Upper lobe of left lung (tissue), 6 donors: ENCODE data around the gene CYP2W1. TPM values are rescaled to one million over a fixed set of nuclear protein-coding genes. Genes with fewer than 3 reads are reported as not detected.

Experiments used
- ATAC-seq, 2 donors: fragments of 200-7000 bp; cut with Tn5 transposase; one replicate each; pipeline ENCODE4 v1.9.1; 2022; ENCODE audit warnings: mild to moderate bottlenecking in 2 of 2, moderate library complexity in 2 of 2; ENCODE audit not compliant: low FRiP score in 2 of 2
- DNase-seq, 2 donors: peaks; one replicate each; pipeline ENCODE4 v3.0.0-alpha.2; 2019 to 2020
- H3K27ac ChIP-seq, 4 donors: fragments of 200-600 bp; sonication (generic); one replicate each; pipeline ENCODE4 v1.5.1; 2016 to 2019
- H3K27me3 ChIP-seq, 4 donors: fragments of 200-600 bp; sonication (generic); one replicate each; pipeline ENCODE4 v1.5.1; 2017 to 2019
- H3K36me3 ChIP-seq, 4 donors: fragments of 200-600 bp; sonication (generic); one replicate each; pipeline ENCODE4 v1.5.1; 2016 to 2019
- H3K4me1 ChIP-seq, 4 donors: fragments of 200-600 bp; sonication (generic); one replicate each; pipeline ENCODE4 v1.5.1; 2018 to 2019
- H3K4me3 ChIP-seq, 4 donors: fragments of 200-600 bp; sonication (generic); one replicate each; pipeline ENCODE4 v1.5.1; 2017 to 2019; ENCODE audit warnings: mild to moderate bottlenecking in 2 of 4, moderate library complexity in 1 of 4
- H3K9me3 ChIP-seq, 4 donors: fragments of 200-600 bp; sonication (generic); one replicate each; pipeline ENCODE4 v1.5.1; 2018 to 2019
- CTCF ChIP-seq, 6 experiments: fragments of 450-650 bp in 4 of 6; fragments of 200-600 bp in 2 of 6; sonication (generic) in 2 of 6; IDR thresholded peaks; one replicate each; pipeline ENCODE4 v1.5.1; 2016 to 2019; ENCODE audit warnings: antibody characterized with exemption in 6 of 6
- EP300 ChIP-seq, 4 donors: sonication (generic); formaldehyde crosslinking; IDR thresholded peaks; one replicate each; pipeline ENCODE4 v1.5.1; 2017; ENCODE audit warnings: antibody characterized with exemption in 4 of 4, control low read depth in 2 of 4
- POLR2A ChIP-seq, 4 donors: fragments of 450-650 bp; IDR thresholded peaks; one replicate each; pipeline ENCODE4 v1.5.1; 2016 to 2017; ENCODE audit warnings: antibody characterized with exemption in 4 of 4, mild to moderate bottlenecking in 2 of 4
- POLR2AphosphoS5 ChIP-seq, 2 donors: sonication (generic); formaldehyde crosslinking; IDR thresholded peaks; one replicate each; pipeline ENCODE4 v1.5.1; 2017; ENCODE audit warnings: antibody characterized with exemption in 2 of 2
- WGBS, 2 donors: methylation state at CpG; one replicate each; pipeline ENCODE4 v1.1.5; 2017 to 2018; 5-methylcytosine and 5-hydroxymethylcytosine counted together
- total RNA-seq, 6 donors: library from RNA; depleted of rRNA in 4 of 6; stranded (reverse); fragments of >200 nt in 4 of 6; gene quantifications; one replicate each; pipeline versions ENCODE4 v1.1.0 to v1.2.1, GENCODE V29; 2016 to 2021
- donor health status: DM: no; HTN: no; CAD: no; lungs with moderate emphysema.
- donor health status: DM: no; HTN: yes; CAD: no; lungs with severe emphysema.

CYP2W1 gene
- total RNA-seq, 6 donors from 2014 or later: not detected

DNA sequence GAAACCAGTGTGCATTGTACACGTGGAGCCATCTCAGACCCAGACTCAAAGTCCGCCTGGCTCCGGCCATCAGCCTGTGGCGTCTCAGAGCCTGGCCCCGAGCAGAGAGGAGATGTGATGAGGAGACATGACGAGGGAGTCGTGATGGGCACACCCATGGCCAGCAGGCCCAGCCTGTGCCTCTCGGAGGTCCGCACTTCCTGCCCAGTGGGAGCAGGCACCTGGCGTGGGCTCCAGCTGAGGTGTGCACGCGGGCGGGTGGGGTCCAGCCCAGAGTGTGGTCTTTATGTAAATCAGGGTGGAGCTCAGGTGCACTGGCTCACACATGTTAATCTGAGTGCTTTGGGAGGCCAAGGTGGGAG, 35.3 kb downstream of the CYP2W1 start:
- Histone ChIP-seq H3K9me3 (no peaks in the 10 kb centered on the region), H3K27ac (no peak overlapping the region), H3K4me1 (no peaks in the 10 kb centered on the region), H3K36me3 (peaks cover 0 to 20% (median 8%) of the 10 kb centered on the region in 4 donors), H3K4me3 (no peak overlapping the region), H3K27me3 (no peaks in the 10 kb centered on the region)
- ATAC-seq: no peak
- no peak for TF ChIP-seq POLR2A (IDR thresholded peaks at IDR 0.05)
- no peak for TF ChIP-seq POLR2AphosphoS5 (IDR thresholded peaks at IDR 0.05)
- TF ChIP-seq CTCF (IDR thresholded peaks at IDR 0.05): no peak
- DNase-seq: peak in 1 of 2 donors; percentile 77
- WGBS, 2 donors: 86 to 90% methylated on average over 10 to 13 of the region's 13 CpGs

- peaks cover 0 to 20% (median 8%) of the 10 kb centered on the region in 4 donors for H3K36me3 ChIP-seq
- H3K4me3 ChIP-seq: no peak overlapping the region
- TF ChIP-seq POLR2A (IDR thresholded peaks at IDR 0.05) (no peak), CTCF (IDR thresholded peaks at IDR 0.05) (no peak), EP300 (IDR thresholded peaks at IDR 0.05) (no peak), POLR2AphosphoS5 (IDR thresholded peaks at IDR 0.05) (no peak)
- ATAC-seq (no peak), DNase-seq (peak in 1 of 2 donors; percentile 69)
- no peaks in the 10 kb centered on the region for H3K4me1 ChIP-seq
- H3K9me3 ChIP-seq: no peaks in the 10 kb centered on the region
- no peaks in the 10 kb centered on the region for H3K27me3 ChIP-seq
- no peak overlapping the region for H3K27ac ChIP-seq
- 87 to 88% methylated on average over 9 to 14 of the region's 14 CpGs for WGBS, 2 donors
Measured at GRCh38 chr7:1019255-1019785, 36.3 kb downstream of the CYP2W1 start.

DNA sequence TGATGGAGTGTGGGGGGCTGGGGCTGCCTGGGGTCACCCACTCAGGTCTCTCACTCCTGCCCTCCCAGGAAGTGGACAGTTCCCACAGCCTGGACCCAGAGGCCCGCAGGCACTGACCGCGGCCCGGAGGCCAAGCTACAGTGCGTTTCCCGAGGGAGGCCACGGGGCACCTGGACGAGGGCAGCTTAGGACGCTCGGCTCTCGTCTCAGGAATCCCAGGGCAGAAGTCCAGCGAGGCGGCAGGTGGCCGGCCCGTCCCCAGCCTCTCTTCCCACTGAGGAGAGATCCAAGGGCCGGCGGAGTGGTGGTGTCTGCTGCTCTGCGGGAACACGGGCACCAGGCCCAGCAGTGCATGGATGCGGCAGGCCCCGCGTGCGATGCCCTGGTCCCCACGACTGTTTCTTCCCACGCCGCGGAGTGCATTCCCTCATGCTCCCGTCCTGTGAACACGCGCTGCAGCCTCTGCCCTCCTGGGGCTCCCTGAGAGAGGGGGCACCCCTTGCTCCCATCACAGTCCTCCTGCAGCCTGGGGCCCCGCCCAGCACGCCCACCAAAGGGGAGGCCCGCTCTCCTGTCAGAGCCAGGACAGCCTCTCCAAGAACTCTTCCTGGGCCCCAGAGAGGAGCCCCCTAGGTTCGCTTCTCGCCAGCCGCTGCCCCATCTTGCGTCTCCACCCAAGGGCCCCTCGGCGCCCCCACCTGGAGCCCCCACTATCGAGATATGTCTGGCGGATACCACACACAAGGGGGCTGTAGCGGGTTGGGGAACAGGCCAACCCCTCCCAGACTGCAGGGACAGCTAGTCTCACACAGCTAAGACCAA, 37.0 kb downstream of the CYP2W1 start:
- H3K4me1 ChIP-seq: no peaks in the 10 kb centered on the region
- TF ChIP-seq EP300 (IDR thresholded peaks at IDR 0.05) (no peak), CTCF (IDR thresholded peaks at IDR 0.05) (no peak), POLR2AphosphoS5 (IDR thresholded peaks at IDR 0.05) (no peak), POLR2A (IDR thresholded peaks at IDR 0.05) (no peak)
- no peak for ATAC-seq
- no peaks in the 10 kb centered on the region for H3K27me3 ChIP-seq
- WGBS, 2 donors: 95 to 97% methylated on average over 8 to 30 of the region's 42 CpGs
- peak in 1 of 2 donors; percentile 82 for DNase-seq
- peaks cover 0 to 23% (median 9%) of the 10 kb centered on the region in 4 donors for H3K36me3 ChIP-seq
- H3K27ac ChIP-seq: no peak overlapping the region
- no peak overlapping the region for H3K4me3 ChIP-seq
- no peaks in the 10 kb centered on the region for H3K9me3 ChIP-seq

DNA sequence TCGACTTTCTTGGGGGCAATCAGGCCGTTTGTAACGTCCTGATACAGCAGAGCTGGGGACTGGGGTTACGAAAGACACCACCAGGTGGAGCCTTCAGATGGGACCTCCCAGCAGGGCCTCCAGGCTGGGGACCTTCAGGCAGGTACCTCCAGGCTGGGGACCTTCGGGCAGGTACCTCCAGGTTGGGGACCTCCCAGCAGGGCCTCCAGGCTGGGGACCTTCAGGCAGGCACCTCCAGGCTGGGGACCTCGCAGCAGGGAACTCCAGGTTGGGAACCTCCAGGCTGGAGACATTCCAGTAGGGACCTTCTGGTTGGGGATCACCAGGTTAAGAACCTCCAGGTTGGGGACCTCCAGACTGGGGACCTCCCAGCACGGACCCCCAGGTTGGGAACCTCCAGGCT, 37.9 kb downstream of the CYP2W1 start:
- Histone ChIP-seq H3K36me3 (peaks cover 0 to 30% (median 14%) of the 10 kb centered on the region in 4 donors), H3K9me3 (no peaks in the 10 kb centered on the region), H3K27ac (no peak overlapping the region), H3K4me1 (peaks cover 0 to 5% (median 0%) of the 10 kb centered on the region in 4 donors), H3K27me3 (no peaks in the 10 kb centered on the region), H3K4me3 (no peak overlapping the region)
- DNase-seq (peak in 1 of 2 donors; percentile 30), ATAC-seq (no peak)
- 91 to 92% methylated on average over 4 to 6 of the region's 7 CpGs for WGBS, 2 donors
- peak in 3 of 6 experiments; percentile 18 to 42 (median 28) for TF ChIP-seq CTCF (IDR thresholded peaks at IDR 0.05)
- no peak for TF ChIP-seq POLR2AphosphoS5 (IDR thresholded peaks at IDR 0.05)
